ENCODE results near the gene HLX.

- TF ChIP-seq CTCF (IDR thresholded peaks at IDR 0.05 in 8 of 11, conservative IDR thresholded peaks at IDR 0.05 in 3 of 11): no peak
- no peak for TF ChIP-seq POLR2A (IDR thresholded peaks at IDR 0.05)
These were observed 38.4 kb downstream of the HLX start for GRCh38 chr1:220917535-220918209.
